Natural killer cell (primary cell): ENCODE data around the gene C11orf86. TPM values are rescaled to one million over a fixed set of nuclear protein-coding genes. Genes with fewer than 3 reads are reported as not detected.

Source experiments
- ATAC-seq, 3 donors: fragments of 150-1000 bp in 2 of 3; fragments of 200-7000 bp in 1 of 3; cut with Tn5 transposase; 1 replicate in 1 of 3; 2 replicates in 2 of 3; pipeline ENCODE4 v1.10.0; 2021; ENCODE audit warnings: mild to moderate bottlenecking in 2 of 3, moderate library complexity in 2 of 3
- DNase-seq, 2 donors: peaks; one replicate each; pipeline versions ENCODE4 v3.0.0 to v3.0.0-alpha.2; 2013 to 2021; ENCODE audit warnings: mixed read lengths in 1 of 2
- H3K27ac ChIP-seq: one replicate; pipeline ENCODE4 v1.5.1; 2013; ENCODE audit warnings: mild to moderate bottlenecking, low read length
- H3K27me3 ChIP-seq: one replicate; pipeline ENCODE4 v1.6.1; 2013; ENCODE audit warnings: low read length; ENCODE audit not compliant: control insufficient read depth, insufficient read depth
- H3K36me3 ChIP-seq: one replicate; pipeline ENCODE4 v1.6.1; 2013; ENCODE audit warnings: low read length; ENCODE audit not compliant: control insufficient read depth, insufficient read depth
- H3K4me1 ChIP-seq: one replicate; pipeline ENCODE4 v1.6.1; 2013; ENCODE audit warnings: low read length; ENCODE audit not compliant: control insufficient read depth, insufficient read depth
- H3K4me3 ChIP-seq: one replicate; pipeline ENCODE4 v1.5.1; 2013; ENCODE audit warnings: low read length
- H3K9me3 ChIP-seq: one replicate; pipeline ENCODE4 v1.6.1; 2013; ENCODE audit warnings: low read length; ENCODE audit not compliant: control insufficient read depth, insufficient read depth
- H3K27ac Mint-ChIP-seq, 2 donors: one replicate each; pipeline ENCODE4 v1.8.0; 2022; ENCODE audit warnings: mild to moderate bottlenecking in 2 of 2, mixed read lengths in 2 of 2, moderate library complexity in 1 of 2
- H3K27me3 Mint-ChIP-seq, 2 donors: one replicate each; pipeline ENCODE4 v1.8.0; 2022; ENCODE audit warnings: low read depth in 2 of 2, mixed read lengths in 2 of 2
- H3K36me3 Mint-ChIP-seq: one replicate; pipeline ENCODE4 v1.8.0; 2022; ENCODE audit warnings: mixed read lengths
- H3K4me1 Mint-ChIP-seq, 2 donors: one replicate each; pipeline ENCODE4 v1.8.0; 2022; ENCODE audit warnings: mixed read lengths in 2 of 2
- H3K4me3 Mint-ChIP-seq: one replicate; pipeline ENCODE4 v1.8.0; 2022; ENCODE audit warnings: mild to moderate bottlenecking, moderate library complexity, mixed read lengths
- H3K9me3 Mint-ChIP-seq, 2 donors: one replicate each; pipeline ENCODE4 v1.8.0; 2022; ENCODE audit warnings: mixed read lengths in 2 of 2
- CTCF ChIP-seq: fragments of 200-600 bp; IDR thresholded peaks from one replicate; pipeline ENCODE4 v1.8.0; 2022; ENCODE audit warnings: antibody characterized with exemption
- WGBS: methylation state at CpG from one replicate; pipeline ENCODE4 v1.1.7; 2013; ENCODE audit warnings: missing lambda C conversion rate; ENCODE audit not compliant: insufficient coverage; 5-methylcytosine and 5-hydroxymethylcytosine counted together
- intact Hi-C: fragments of 100-400 bp; cut with micrococcal nuclease; formaldehyde crosslinking; loops from one replicate; pipeline ENCODE4 v1.14.2; 2022
- total RNA-seq, 4 donors: library from RNA; stranded (reverse); fragments of 120-200 nt in 1 of 4; gene quantifications; one replicate each; pipeline versions ENCODE4 v1.2.3 to v1.2.4, GENCODE V29; 2013 to 2022

Gene C11orf86
- total RNA-seq, 3 donors from 2014 or later (not counting 1 experiment from before 2014, with no cell fraction given): not detected

GRCh38 chr11:67007126-67007525, 32.0 kb downstream of the C11orf86 start:
- Mint-ChIP-seq H3K36me3 (no peaks in the 10 kb centered on the region), H3K4me1 (peaks cover 0 to 5% of the 10 kb centered on the region in 2 donors), H3K9me3 (no peaks in the 10 kb centered on the region), H3K4me3 (no peak overlapping the region), H3K27ac (no peak overlapping the region), H3K27me3 (peaks cover 4 to 12% of the 10 kb centered on the region in 2 donors)
- DNase-seq: no peak
- no peaks in the 10 kb centered on the region for H3K4me1 ChIP-seq
- no peaks in the 10 kb centered on the region for H3K27me3 ChIP-seq
- H3K9me3 ChIP-seq: no peaks in the 10 kb centered on the region
- intact Hi-C loops: no loop called here
- no peak for TF ChIP-seq CTCF
- H3K4me3 ChIP-seq: no peak overlapping the region
- 95% methylated on average over 7 of the region's 7 CpGs for WGBS
- no peak overlapping the region for H3K27ac ChIP-seq
- H3K36me3 ChIP-seq: no peaks in the 10 kb centered on the region
- no peak for ATAC-seq

- Mint-ChIP-seq H3K4me1 (peaks cover 0 to 5% of the 10 kb centered on the region in 2 donors), H3K36me3 (no peaks in the 10 kb centered on the region), H3K27ac (no peak overlapping the region), H3K4me3 (no peak overlapping the region), H3K27me3 (peaks cover 11 to 21% of the 10 kb centered on the region in 2 donors), H3K9me3 (no peaks in the 10 kb centered on the region)
- TF ChIP-seq CTCF: no peak
- no peaks in the 10 kb centered on the region for H3K36me3 ChIP-seq
- H3K27ac ChIP-seq: no peak overlapping the region
- WGBS: 77% methylated on average over 6 of the region's 7 CpGs
- no peaks in the 10 kb centered on the region for H3K27me3 ChIP-seq
- H3K9me3 ChIP-seq: no peaks in the 10 kb centered on the region
- no peaks in the 10 kb centered on the region for H3K4me1 ChIP-seq
- DNase-seq (peak in 1 of 2 donors; percentile 1), ATAC-seq (no peak)
- H3K4me3 ChIP-seq: no peak overlapping the region
- intact Hi-C loops: no loop called here
These were observed 35.3 kb downstream of the C11orf86 start for GRCh38 chr11:67010296-67010905.

GRCh38 chr11:67013511-67014045, 38.5 kb downstream of the C11orf86 start:
- Histone ChIP-seq H3K27ac (no peak overlapping the region), H3K9me3 (no peaks in the 10 kb centered on the region), H3K4me3 (no peak overlapping the region), H3K4me1 (no peaks in the 10 kb centered on the region), H3K36me3 (no peaks in the 10 kb centered on the region), H3K27me3 (no peaks in the 10 kb centered on the region)
- H3K9me3 Mint-ChIP-seq: no peaks in the 10 kb centered on the region
- 90% methylated on average over 11 of the region's 11 CpGs for WGBS
- TF ChIP-seq CTCF: no peak
- no peak overlapping the region for H3K27ac Mint-ChIP-seq
- ATAC-seq: no peak
- intact Hi-C loops: no loop called here
- no peaks in the 10 kb centered on the region for H3K36me3 Mint-ChIP-seq
- H3K27me3 Mint-ChIP-seq: peaks cover 11 to 21% of the 10 kb centered on the region in 2 donors
- H3K4me3 Mint-ChIP-seq: no peak overlapping the region
- H3K4me1 Mint-ChIP-seq: no peaks in the 10 kb centered on the region
- no peak for DNase-seq

GRCh38 chr11:67014343-67014742, 39.2 kb downstream of the C11orf86 start:
- 91% methylated on average over 7 of the region's 7 CpGs for WGBS
- H3K27ac ChIP-seq: no peak overlapping the region
- H3K27me3 Mint-ChIP-seq: peaks cover 11 to 20% of the 10 kb centered on the region in 2 donors

More at GRCh38 chr11:67014343-67014742, 39.2 kb downstream of the C11orf86 start:
- no peak for TF ChIP-seq CTCF
- intact Hi-C loops: no loop called here
- no peaks in the 10 kb centered on the region for H3K4me1 ChIP-seq
- Mint-ChIP-seq H3K4me1 (no peaks in the 10 kb centered on the region), H3K4me3 (no peak overlapping the region), H3K27ac (no peak overlapping the region), H3K36me3 (no peaks in the 10 kb centered on the region), H3K9me3 (no peaks in the 10 kb centered on the region)
- no peaks in the 10 kb centered on the region for H3K27me3 ChIP-seq
- no peak overlapping the region for H3K4me3 ChIP-seq
- H3K36me3 ChIP-seq: no peaks in the 10 kb centered on the region
- no peaks in the 10 kb centered on the region for H3K9me3 ChIP-seq
- ATAC-seq (no peak), DNase-seq (no peak)
